K562 (cell line): ENCODE measurements around the gene LIX1L. TPM values are rescaled to one million over a fixed set of nuclear protein-coding genes. Genes with fewer than 3 reads are reported as not detected.

Experiments used
- BRF2 ChIP-seq: IDR thresholded peaks from 3 replicates; pipeline ENCODE4 v1.6.1; 2011; ENCODE audit warnings: borderline replicate concordance, mild to moderate bottlenecking; ENCODE audit not compliant: insufficient read length, insufficient read depth
- CREBBP ChIP-seq: IDR thresholded peaks from one replicate; pipeline ENCODE4 v1.6.1; 2012; ENCODE audit warnings: low read depth, mild to moderate bottlenecking, control low read depth, inconsistent platforms, low read length
- DLX4 ChIP-seq: fragments of 250-450 bp; sonication (Bioruptor Pico); IDR thresholded peaks from 2 replicates; pipeline ENCODE4 v1.6.1; 2021; ENCODE audit warnings: mild to moderate bottlenecking
- ETV6 ChIP-seq, 3 experiments: fragments of 150-350 bp in 1 of 3; sonication (generic) in 1 of 3; formaldehyde crosslinking in 1 of 3; IDR thresholded peaks; 2 replicates each; pipeline versions ENCODE4 v1.6.1 to v1.8.0; 2014 to 2022; ENCODE audit warnings: borderline replicate concordance in 2 of 3, low read depth in 2 of 3, antibody characterized with exemption in 1 of 3, low read length in 1 of 3, mild to moderate bottlenecking in 1 of 3, missing genetic modification reagents in 1 of 3
- FOXO4 ChIP-seq: fragments of 450-650 bp; formaldehyde crosslinking; IDR thresholded peaks from 2 replicates; pipeline ENCODE4 v1.4.0; 2020; ENCODE audit warnings: mild to moderate bottlenecking, moderate library complexity
- GABPA ChIP-seq: fragments of 200-800 bp; sonication (Bioruptor generic); conservative IDR thresholded peaks from 2 replicates; pipeline ENCODE4 v1.6.1; 2016; ENCODE audit warnings: low read depth, missing genetic modification characterization, missing compliant biosample characterization
- GATAD2A ChIP-seq: fragments of 450-650 bp; IDR thresholded peaks from 2 replicates; pipeline ENCODE4 v1.6.1; 2017
- GTF3C2 ChIP-seq: IDR thresholded peaks from 3 replicates; pipeline ENCODE4 v1.6.1; 2011; ENCODE audit warnings: borderline replicate concordance, mild to moderate bottlenecking, moderate library complexity; ENCODE audit not compliant: insufficient read length; ENCODE audit errors: extremely low read depth
- HOXB6 ChIP-seq: fragments of 250-450 bp; sonication (Bioruptor Pico); IDR thresholded peaks from 2 replicates; pipeline ENCODE4 v1.5.1; 2022; ENCODE audit warnings: mild to moderate bottlenecking, borderline replicate concordance
- KHSRP ChIP-seq: fragments of 450-650 bp; IDR thresholded peaks from 2 replicates; pipeline ENCODE4 v1.6.1; 2017
- KLF1 ChIP-seq: fragments of 450-650 bp; IDR thresholded peaks from 2 replicates; pipeline ENCODE4 v1.6.1; 2016; ENCODE audit warnings: missing genetic modification characterization, missing compliant biosample characterization
- RBFOX2 ChIP-seq: fragments of 200-400 bp; formaldehyde crosslinking; IDR thresholded peaks from 2 replicates; pipeline ENCODE4 v1.6.1; 2017; ENCODE audit warnings: low read depth, mild to moderate bottlenecking, low read length, moderate library complexity
- SMARCB1 ChIP-seq: IDR thresholded peaks from 2 replicates; pipeline ENCODE4 v1.6.1; 2011; ENCODE audit warnings: improper control_type of control experiment, low read depth; ENCODE audit not compliant: insufficient read length
- ZNF316 ChIP-seq: fragments of 450-650 bp; IDR thresholded peaks from 2 replicates; pipeline ENCODE4 v1.6.1; 2016
- ZNF780A ChIP-seq: fragments of 250-450 bp; sonication (Bioruptor Pico); IDR thresholded peaks from 2 replicates; pipeline ENCODE4 v1.5.0; 2021; ENCODE audit warnings: mild to moderate bottlenecking
- polyA plus RNA-seq, 8 experiments: library from polyadenylated mRNA; depleted of rRNA in 4 of 8; stranded (reverse) in 5 of 8; unstranded in 3 of 8; fragments of >200 nt; fragmentation: Nextera tagmentation in 2 of 8; fragmentation: Illumina TruSeq in 1 of 8; extraction: Ambion mirVana in 2 of 8; extraction: Trizol in 1 of 8; gene quantifications; 2 replicates each; pipeline versions ENCODE4 v1.2.1 to v1.2.3, GENCODE V29; 2011 to 2014; ENCODE audit warnings: inconsistent platforms in 1 of 8, missing spikeins in 1 of 8
- total RNA-seq, 7 experiments: library from RNA; depleted of rRNA in 6 of 7; stranded (reverse); fragments of >200 nt in 6 of 7; fragmentation: Illumina TruSeq in 2 of 7; extraction: Trizol in 2 of 7; gene quantifications; 2 replicates each; pipeline versions ENCODE4 v1.2.1 to v1.2.3, GENCODE V29; 2011 to 2021; ENCODE audit warnings: low replicate concordance in 1 of 7
- TF ChIP-seq, protein P1 (sequence below): fragments of 450-650 bp; formaldehyde crosslinking; IDR thresholded peaks from 2 replicates; pipeline ENCODE4 v1.4.0; 2020; ENCODE audit warnings: mild to moderate bottlenecking, mixed read lengths

Gene LIX1L
- total and polyA plus RNA-seq, 9 of the 15 experiments (the other 6 are each of a cell fraction or from before 2014, with no cell fraction given), result 4.6 to 26.5 (median 12.5) TPM

DNA sequence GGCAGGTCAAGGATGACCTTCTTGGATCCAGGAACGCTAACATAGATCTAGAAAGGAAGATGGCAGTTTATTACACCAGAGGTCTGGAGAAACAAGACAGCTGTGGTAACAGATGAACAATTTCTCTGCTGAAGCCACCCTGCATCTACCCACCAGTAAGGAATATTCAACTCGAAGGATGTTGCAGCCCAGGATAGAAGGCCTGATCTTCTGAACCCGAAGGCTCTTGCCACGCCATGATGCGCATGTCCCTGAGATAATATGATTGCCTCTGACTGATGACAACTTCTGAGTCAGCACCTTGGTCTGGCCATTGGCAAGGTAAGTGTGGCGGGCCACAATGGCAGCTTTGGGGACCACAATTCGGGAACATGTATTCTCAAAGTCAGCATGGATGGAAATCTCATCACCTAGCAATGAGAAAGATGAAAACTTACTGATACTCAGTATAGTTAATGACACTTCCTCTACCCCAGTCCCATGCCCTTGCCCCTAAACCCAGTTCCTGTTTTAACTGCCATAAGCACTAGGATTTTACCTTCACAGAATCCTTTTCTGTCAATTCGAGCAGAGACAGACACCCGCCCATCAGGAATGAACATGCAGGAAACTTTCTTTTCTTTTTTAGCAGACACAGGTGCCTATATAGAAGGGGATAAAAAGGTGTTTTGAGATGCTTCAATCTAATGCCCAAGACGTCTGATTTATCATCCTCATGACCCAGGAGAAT, 36.7 kb upstream of the LIX1L start (continued):
- no peak for TF ChIP-seq SMARCB1
- TF ChIP-seq KLF1, result no peak
- no peak for TF ChIP-seq GTF3C2
- no peak for TF ChIP-seq FOXO4 (CRISPR knock-in tag)
- TF ChIP-seq HOXB6 (CRISPR knock-in tag), result peak; percentile 49; the same call in 1 of the 2 replicates
- TF ChIP-seq CREBBP, result no peak
- no peak for TF ChIP-seq ETV6 (IDR thresholded peaks at IDR 0.05; ENCODE audit: borderline replicate concordance in 1 of 2, low read depth in 2 of 2, low read length in 1 of 2)
- TF ChIP-seq ETV6 (CRISPR knock-in tag; IDR thresholded peaks at IDR 0.05; ENCODE audit: borderline replicate concordance), result no peak
- TF ChIP-seq ZNF780A, result no peak
- no peak for TF ChIP-seq DLX4 (CRISPR knock-in tag)
- TF ChIP-seq GABPA (tag), result no peak
- TF ChIP-seq, protein P1, sequence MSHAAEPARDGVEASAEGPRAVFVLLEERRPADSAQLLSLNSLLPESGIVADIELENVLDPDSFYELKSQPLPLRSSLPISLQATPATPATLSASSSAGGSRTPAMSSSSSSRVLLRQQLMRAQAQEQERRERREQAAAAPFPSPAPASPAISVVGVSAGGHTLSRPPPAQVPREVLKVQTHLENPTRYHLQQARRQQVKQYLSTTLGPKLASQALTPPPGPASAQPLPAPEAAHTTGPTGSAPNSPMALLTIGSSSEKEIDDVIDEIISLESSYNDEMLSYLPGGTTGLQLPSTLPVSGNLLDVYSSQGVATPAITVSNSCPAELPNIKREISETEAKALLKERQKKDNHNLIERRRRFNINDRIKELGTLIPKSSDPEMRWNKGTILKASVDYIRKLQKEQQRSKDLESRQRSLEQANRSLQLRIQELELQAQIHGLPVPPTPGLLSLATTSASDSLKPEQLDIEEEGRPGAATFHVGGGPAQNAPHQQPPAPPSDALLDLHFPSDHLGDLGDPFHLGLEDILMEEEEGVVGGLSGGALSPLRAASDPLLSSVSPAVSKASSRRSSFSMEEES (CRISPR knock-in tag), result no peak
- TF ChIP-seq BRF2, result no peak
- 0 out of 2 replicates have a peak, but pooled peaks have one; percentile 20 for TF ChIP-seq GATAD2A
- TF ChIP-seq ZNF316, result peak; percentile 92
- TF ChIP-seq RBFOX2, result peak; percentile 80
- TF ChIP-seq KHSRP, result 0 out of 2 replicates have a peak, but pooled peaks have one; percentile 37
